HG02678 (cell line): Measurements from ENCODE around the gene HSPA4L.
A peak's percentile ranks its signal among the peaks of the same experiment; 100 is the strongest.

Experiments
- ATAC-seq: cut with Tn5 transposase; IDR thresholded peaks from one replicate; pipeline ENCODE4 v1.9.1; 2021; ENCODE audit warnings: mild to moderate bottlenecking, moderate library complexity; ENCODE audit not compliant: unreplicated experiment

Gene HSPA4L

DNA sequence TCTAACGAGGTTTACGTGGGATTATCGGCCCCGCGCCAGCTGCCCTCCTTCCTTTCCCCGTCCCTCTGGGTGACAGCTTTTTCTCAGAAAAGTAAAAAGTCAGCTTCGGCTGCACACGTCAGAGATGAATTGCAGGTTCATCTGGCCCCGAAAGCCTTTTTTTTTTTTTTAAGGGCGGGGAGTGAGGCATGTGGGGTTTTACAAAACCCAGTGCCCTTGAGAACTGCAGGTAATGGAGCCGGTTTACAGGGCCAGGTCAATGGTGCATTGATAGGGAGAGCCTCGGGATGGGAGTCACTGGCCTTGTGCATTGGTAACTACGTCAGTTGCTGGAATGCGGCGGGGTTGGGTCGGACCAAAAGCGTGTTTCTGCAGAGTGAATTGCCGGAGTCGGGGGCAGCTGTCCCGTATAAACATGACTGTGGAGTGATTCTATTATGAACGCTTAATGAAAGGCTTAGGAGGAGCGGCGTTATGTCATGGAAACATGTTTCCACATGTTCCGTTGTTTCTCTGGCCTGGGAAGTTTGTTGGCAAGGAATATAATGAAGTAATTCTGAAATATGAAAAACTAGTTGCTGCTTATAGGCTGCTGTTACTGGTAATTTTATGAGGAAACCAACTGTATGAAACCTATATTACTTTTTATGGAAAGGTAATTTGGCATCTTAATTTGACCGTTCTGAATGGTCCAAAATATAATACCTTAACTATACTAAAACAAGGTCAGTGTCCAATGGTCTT lies 1.1 kb downstream of the HSPA4L start:
- ATAC-seq: peak; percentile 19

- ATAC-seq: no peak
These were observed 2.0 kb downstream of the HSPA4L start for GRCh38 chr4:127783955-127784770.

GRCh38 chr4:127788517-127788916 lies 6.4 kb downstream of the HSPA4L start:
- ATAC-seq: peak; percentile 61

DNA sequence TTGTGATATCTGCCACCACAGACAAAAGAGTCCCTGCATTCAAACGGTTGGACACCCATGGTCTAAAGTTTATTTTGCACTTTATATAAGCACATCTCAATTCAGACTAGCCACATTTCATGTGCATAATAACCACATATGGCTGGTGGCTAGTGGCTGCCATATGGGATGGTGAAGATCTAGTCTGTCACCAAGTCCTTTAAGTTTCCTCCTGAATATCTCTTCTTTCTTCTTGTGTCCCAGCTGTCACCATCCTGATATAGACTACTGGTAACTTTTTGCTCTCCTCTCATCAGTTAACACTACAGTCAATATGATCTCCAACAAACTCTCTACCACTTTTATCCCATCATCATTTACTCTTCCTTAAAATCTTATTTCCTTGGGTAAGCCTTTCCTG lies 9.3 kb downstream of the HSPA4L start:
- ATAC-seq: no peak

- no peak for ATAC-seq
These were observed 11.4 kb downstream of the HSPA4L start for GRCh38 chr4:127793528-127793927.

- ATAC-seq: no peak
These were observed 17.6 kb downstream of the HSPA4L start for GRCh38 chr4:127799711-127800110.

GRCh38 chr4:127809173-127809800 lies 27.2 kb downstream of the HSPA4L start:
- no peak for ATAC-seq

GRCh38 chr4:127810551-127810950 lies 28.4 kb downstream of the HSPA4L start:
- ATAC-seq: no peak

DNA sequence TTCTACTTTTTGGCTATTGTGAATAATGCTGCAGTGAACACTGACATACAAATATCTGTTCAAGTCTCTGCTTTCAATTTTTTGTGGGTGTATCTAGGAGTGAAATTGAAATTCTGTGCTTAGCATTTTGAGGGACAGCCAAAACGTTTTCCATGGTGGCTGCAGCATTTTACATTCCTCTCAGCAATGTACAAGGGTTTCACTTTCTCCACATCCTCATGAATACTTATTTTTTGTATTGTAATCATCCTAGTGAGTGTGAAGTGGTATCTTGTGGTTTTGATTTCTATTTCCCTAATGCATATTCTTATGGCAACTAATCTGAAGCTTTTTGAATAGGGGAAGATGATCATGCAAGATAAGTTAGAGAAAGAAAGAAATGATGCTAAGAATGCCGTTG lies 40.3 kb downstream of the HSPA4L start:
- no peak for ATAC-seq

DNA sequence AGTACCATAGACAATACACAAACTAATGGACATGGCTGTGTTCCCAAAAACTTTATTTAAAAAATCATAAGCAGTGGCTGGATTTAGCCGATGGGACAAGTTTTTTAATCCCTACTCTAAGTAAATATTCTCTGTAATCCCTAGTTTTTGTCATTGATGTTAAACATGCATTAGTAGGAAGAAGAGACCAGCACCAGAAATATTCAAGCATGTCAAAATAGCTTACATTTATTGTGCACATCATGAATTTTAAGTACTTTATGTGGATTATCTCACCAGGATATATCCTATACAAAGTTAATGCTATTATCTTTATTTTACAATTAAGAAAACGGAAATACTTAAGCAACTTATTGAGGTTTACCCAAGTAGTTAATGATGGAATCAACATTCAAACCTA lies 46.0 kb downstream of the HSPA4L start:
- ATAC-seq: no peak

DNA sequence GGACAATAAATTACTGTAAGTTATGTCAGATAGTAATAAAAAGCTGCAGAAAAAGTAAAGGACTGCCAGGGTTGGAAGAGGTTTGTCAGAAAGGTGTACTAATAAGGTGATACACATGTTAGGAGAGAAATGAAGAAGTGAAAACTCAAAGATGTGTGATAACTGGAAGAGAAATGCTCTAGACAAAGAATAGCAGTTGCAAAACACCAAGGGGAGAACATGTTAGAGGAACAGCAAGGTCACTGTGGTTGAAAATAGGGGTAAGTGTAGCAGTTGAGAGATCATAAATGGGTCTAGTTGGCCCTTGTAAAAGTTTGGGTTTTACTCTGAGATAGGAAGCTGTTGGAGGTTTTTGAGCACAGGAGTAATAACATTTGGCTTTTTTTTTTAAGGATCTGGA lies 46.9 kb downstream of the HSPA4L start:
- peak; percentile 78 for ATAC-seq

- peak; percentile 76 for ATAC-seq
These were observed 50.5 kb downstream of the HSPA4L start for GRCh38 chr4:127832585-127832984.

GRCh38 chr4:127843704-127844600 lies 61.8 kb downstream of the HSPA4L start:
- no peak for ATAC-seq

- no peak for ATAC-seq
These were observed 62.5 kb downstream of the HSPA4L start for GRCh38 chr4:127844601-127845116.

- ATAC-seq: no peak
These were observed 63.9 kb downstream of the HSPA4L start for GRCh38 chr4:127846061-127846460.

DNA sequence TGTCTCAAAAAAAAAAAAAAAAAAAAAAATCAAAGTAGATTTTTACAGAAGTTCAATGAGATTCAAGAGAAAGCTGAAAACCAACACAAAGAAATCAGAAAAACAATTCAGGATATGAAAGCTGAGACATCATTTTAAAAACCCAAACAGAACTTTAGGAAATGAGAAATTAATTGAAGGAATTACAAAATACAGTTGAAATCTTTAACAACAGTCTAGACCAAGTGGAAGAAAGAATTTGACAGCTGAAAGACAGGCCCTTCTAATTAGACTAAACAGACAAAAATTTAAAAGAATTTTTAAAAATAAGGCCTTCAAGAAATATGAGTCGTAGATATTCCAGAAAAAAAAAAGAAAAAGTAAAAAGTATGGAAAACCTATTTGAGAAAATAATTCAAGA lies 64.6 kb downstream of the HSPA4L start:
- no peak for ATAC-seq

DNA sequence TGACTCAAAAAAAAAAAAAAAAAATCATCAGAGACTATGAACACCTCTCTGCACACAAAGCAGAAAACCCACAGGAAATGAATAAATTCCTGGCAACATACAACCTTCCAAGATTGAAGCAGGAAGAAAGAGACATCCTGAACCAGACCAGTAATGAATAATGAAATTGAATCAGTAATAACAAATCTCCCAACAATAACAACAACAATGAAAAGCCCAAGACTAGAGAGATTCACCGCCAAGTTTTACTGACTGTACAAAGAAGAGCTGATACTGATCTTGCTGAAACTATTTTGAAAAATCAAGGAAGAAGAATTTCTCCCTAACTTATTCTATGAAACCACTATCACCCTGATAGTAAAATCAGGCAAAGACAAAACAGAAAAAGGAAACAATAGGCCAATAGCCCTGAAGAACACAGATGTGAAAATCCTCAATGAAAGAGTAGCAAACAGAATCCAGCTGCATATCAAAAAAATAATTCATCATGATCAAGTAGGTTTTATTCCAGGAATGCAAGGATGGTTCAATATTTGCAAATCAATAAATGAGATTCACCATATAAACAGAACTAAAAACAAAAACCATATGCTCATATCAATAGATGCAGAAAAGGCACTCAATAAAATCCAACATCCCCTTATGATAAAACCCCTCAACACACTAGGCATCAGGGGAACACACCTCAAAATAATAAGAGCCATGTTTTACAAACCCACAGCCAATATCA lies 67.5 kb downstream of the HSPA4L start:
- no peak for ATAC-seq

DNA sequence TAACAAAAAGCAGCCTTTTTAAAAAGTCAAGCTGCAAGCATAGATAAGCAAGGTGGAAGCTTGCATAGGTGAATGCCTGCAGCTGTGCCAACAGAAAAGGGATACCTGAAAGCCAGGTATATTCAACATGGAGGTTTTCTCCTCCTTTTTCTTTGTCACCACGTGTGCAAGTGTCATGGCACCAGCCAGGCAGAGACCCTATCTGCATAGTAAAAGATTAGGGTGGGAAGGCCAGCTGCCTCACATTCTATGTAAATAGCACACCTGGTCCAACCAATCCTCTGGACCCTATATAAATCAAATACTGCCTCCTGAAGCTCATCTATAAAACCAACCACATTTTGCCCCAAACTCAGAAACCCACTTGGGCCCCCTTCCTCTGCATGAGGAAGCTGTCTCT lies 70.5 kb downstream of the HSPA4L start:
- no peak for ATAC-seq

DNA sequence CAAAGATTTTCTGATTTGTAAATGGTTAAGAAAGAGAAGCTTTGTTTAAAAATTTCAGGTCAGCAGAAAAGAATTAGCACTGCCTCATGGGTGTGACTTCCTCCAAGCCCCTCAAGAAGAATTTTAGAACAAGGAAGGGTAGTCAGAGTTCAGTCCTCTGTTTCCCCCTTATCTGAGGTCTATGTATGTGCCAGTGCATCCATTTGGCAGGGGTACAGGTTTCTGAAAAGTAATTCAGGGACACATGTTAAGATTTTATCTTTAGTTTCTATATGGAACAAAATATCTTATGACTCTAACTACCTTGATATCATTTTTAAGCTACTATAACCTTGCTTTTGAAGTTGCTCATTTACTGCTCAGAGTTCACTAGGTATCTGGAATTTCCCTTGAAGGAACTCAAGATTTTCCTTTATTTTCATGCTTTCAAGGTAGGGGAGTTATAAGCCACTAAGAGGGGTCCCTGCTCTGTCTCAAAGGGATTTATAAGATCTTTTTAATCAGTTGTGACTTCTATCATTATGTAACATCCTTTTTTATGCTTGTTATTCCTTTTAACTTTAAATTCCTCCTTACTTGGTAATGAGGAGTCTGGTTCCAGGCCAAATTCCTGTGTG lies 74.2 kb downstream of the HSPA4L start:
- peak; percentile 19 for ATAC-seq
